ENCODE results near the gene WNT16. TPM values are rescaled to one million over a fixed set of nuclear protein-coding genes. Genes with fewer than 3 reads are reported as not detected.

WNT16 gene
- total RNA-seq, 2 experiments from 2014 or later, result not detected

GRCh38 chr7:121334875-121335648, 6.3 kb downstream of the WNT16 start:
- ATAC-seq (no peak), DNase-seq (no peak)
- no peaks in the 10 kb centered on the region for H3K9me3 Mint-ChIP-seq (ENCODE audit: insufficient read depth)
- CTCF ChIA-PET, result no interaction called here
- no peak overlapping the region for H3K27ac Mint-ChIP-seq
- H3K36me3 Mint-ChIP-seq (ENCODE audit: low read depth), result no peaks in the 10 kb centered on the region
- POLR2A ChIA-PET, result no interaction called here
- H3K4me1 Mint-ChIP-seq (ENCODE audit: low read depth), result peaks cover 5% of the 10 kb centered on the region
- H3K4me3 Mint-ChIP-seq, result no peak overlapping the region
- H3K27me3 Mint-ChIP-seq (ENCODE audit: low read depth), result peaks cover 32% of the 10 kb centered on the region

- no peak for DNase-seq
- ChIA-PET CTCF (interaction anchor here (1.0 kb wide), 2 partner anchors 235 to 658 kb away, joined by 3 read pairs; no protein-coding TSS in a partner anchor), POLR2A (no interaction called here)
- Mint-ChIP-seq H3K27ac (no peak overlapping the region), H3K27me3 (ENCODE audit: low read depth) (peaks cover 23% of the 10 kb centered on the region), H3K36me3 (ENCODE audit: low read depth) (no peaks in the 10 kb centered on the region), H3K4me1 (ENCODE audit: low read depth) (no peaks in the 10 kb centered on the region), H3K9me3 (ENCODE audit: insufficient read depth) (no peaks in the 10 kb centered on the region), H3K4me3 (no peak overlapping the region)
- ATAC-seq, result no peak
Observed at GRCh38 chr7:121336579-121336978, 7.8 kb downstream of the WNT16 start.

- CTCF ChIA-PET, result interaction anchor here (1.0 kb wide), 2 partner anchors 234 to 657 kb away, joined by 3 read pairs; no protein-coding TSS in a partner anchor
Observed at GRCh38 chr7:121337398-121337797, 8.6 kb downstream of the WNT16 start.

GRCh38 chr7:121339082-121339481, 10.3 kb downstream of the WNT16 start:
- peaks cover 6% of the 10 kb centered on the region for H3K36me3 Mint-ChIP-seq (ENCODE audit: low read depth)
- no peaks in the 10 kb centered on the region for H3K4me1 Mint-ChIP-seq (ENCODE audit: low read depth)
- H3K27me3 Mint-ChIP-seq (ENCODE audit: low read depth), result peaks cover 17% of the 10 kb centered on the region
- DNase-seq (no peak), ATAC-seq (no peak)
- ChIA-PET CTCF (no interaction called here), POLR2A (no interaction called here)
- H3K4me3 Mint-ChIP-seq, result no peak overlapping the region
- H3K27ac Mint-ChIP-seq, result no peak overlapping the region
- H3K9me3 Mint-ChIP-seq (ENCODE audit: insufficient read depth), result no peaks in the 10 kb centered on the region

More at GRCh38 chr7:121337398-121337797, 8.6 kb downstream of the WNT16 start:
- no peak overlapping the region for H3K4me3 Mint-ChIP-seq
- H3K27me3 Mint-ChIP-seq (ENCODE audit: low read depth), result peaks cover 18% of the 10 kb centered on the region
- no peaks in the 10 kb centered on the region for H3K4me1 Mint-ChIP-seq (ENCODE audit: low read depth)
- H3K36me3 Mint-ChIP-seq (ENCODE audit: low read depth), result peaks cover 3% of the 10 kb centered on the region
- ATAC-seq (no peak), DNase-seq (no peak)
- no peak overlapping the region for H3K27ac Mint-ChIP-seq
- no peaks in the 10 kb centered on the region for H3K9me3 Mint-ChIP-seq (ENCODE audit: insufficient read depth)
- POLR2A ChIA-PET, result no interaction called here

- H3K4me1 Mint-ChIP-seq (ENCODE audit: low read depth), result no peaks in the 10 kb centered on the region
- no peak overlapping the region for H3K4me3 Mint-ChIP-seq
- no peak overlapping the region for H3K27ac Mint-ChIP-seq
- ATAC-seq, result no peak
- no peaks in the 10 kb centered on the region for H3K9me3 Mint-ChIP-seq (ENCODE audit: insufficient read depth)
- CTCF ChIA-PET, result no interaction called here
- H3K27me3 Mint-ChIP-seq (ENCODE audit: low read depth), result peaks cover 2% of the 10 kb centered on the region
- H3K36me3 Mint-ChIP-seq (ENCODE audit: low read depth), result peaks cover 14% of the 10 kb centered on the region
- DNase-seq, result no peak
- POLR2A ChIA-PET, result no interaction called here
Observed at GRCh38 chr7:121341933-121342332, 13.1 kb downstream of the WNT16 start.

GRCh38 chr7:121342631-121343030, 13.8 kb downstream of the WNT16 start:
- POLR2A ChIA-PET, result no interaction called here
- Mint-ChIP-seq H3K4me1 (ENCODE audit: low read depth) (no peaks in the 10 kb centered on the region), H3K4me3 (no peak overlapping the region), H3K27me3 (ENCODE audit: low read depth) (no peaks in the 10 kb centered on the region), H3K36me3 (ENCODE audit: low read depth) (peaks cover 20% of the 10 kb centered on the region), H3K9me3 (ENCODE audit: insufficient read depth) (no peaks in the 10 kb centered on the region), H3K27ac (no peak overlapping the region)
- DNase-seq, result no peak
- no peak for ATAC-seq
- CTCF ChIA-PET, result no interaction called here

- no peak for DNase-seq
- no peak overlapping the region for H3K4me3 Mint-ChIP-seq
- no peaks in the 10 kb centered on the region for H3K27me3 Mint-ChIP-seq (ENCODE audit: low read depth)
- H3K4me1 Mint-ChIP-seq (ENCODE audit: low read depth), result no peaks in the 10 kb centered on the region
- peaks cover 20% of the 10 kb centered on the region for H3K36me3 Mint-ChIP-seq (ENCODE audit: low read depth)
- ATAC-seq, result no peak
- ChIA-PET POLR2A (no interaction called here), CTCF (no interaction called here)
- no peak overlapping the region for H3K27ac Mint-ChIP-seq
- H3K9me3 Mint-ChIP-seq (ENCODE audit: insufficient read depth), result no peaks in the 10 kb centered on the region
Observed at GRCh38 chr7:121343302-121343701, 14.5 kb downstream of the WNT16 start.

- Mint-ChIP-seq H3K36me3 (ENCODE audit: low read depth) (peaks cover 20% of the 10 kb centered on the region), H3K9me3 (ENCODE audit: insufficient read depth) (no peaks in the 10 kb centered on the region), H3K4me3 (no peak overlapping the region), H3K27ac (no peak overlapping the region), H3K4me1 (ENCODE audit: low read depth) (no peaks in the 10 kb centered on the region), H3K27me3 (ENCODE audit: low read depth) (no peaks in the 10 kb centered on the region)
- ChIA-PET POLR2A (no interaction called here), CTCF (no interaction called here)
- DNase-seq (no peak), ATAC-seq (no peak)
Observed at GRCh38 chr7:121344093-121344492, 15.3 kb downstream of the WNT16 start.

GRCh38 chr7:121344497-121344896, 15.7 kb downstream of the WNT16 start:
- Mint-ChIP-seq H3K27me3 (ENCODE audit: low read depth) (no peaks in the 10 kb centered on the region), H3K27ac (no peak overlapping the region), H3K4me3 (no peak overlapping the region), H3K9me3 (ENCODE audit: insufficient read depth) (no peaks in the 10 kb centered on the region), H3K36me3 (ENCODE audit: low read depth) (peaks cover 20% of the 10 kb centered on the region), H3K4me1 (ENCODE audit: low read depth) (no peaks in the 10 kb centered on the region)
- ATAC-seq, result no peak
- CTCF ChIA-PET, result no interaction called here
- POLR2A ChIA-PET, result no interaction called here
- DNase-seq, result no peak

- Mint-ChIP-seq H3K27ac (no peak overlapping the region), H3K4me1 (ENCODE audit: low read depth) (no peaks in the 10 kb centered on the region), H3K9me3 (ENCODE audit: insufficient read depth) (no peaks in the 10 kb centered on the region), H3K27me3 (ENCODE audit: low read depth) (no peaks in the 10 kb centered on the region), H3K36me3 (ENCODE audit: low read depth) (peaks cover 18% of the 10 kb centered on the region), H3K4me3 (no peak overlapping the region)
- DNase-seq (no peak), ATAC-seq (no peak)
- CTCF ChIA-PET, result interaction anchor here (1.3 to 1.8 kb wide), 5 partner anchors 9 to 197 kb away, joined by 3 to 7 read pairs (median 4); no protein-coding TSS in a partner anchor
- POLR2A ChIA-PET, result no interaction called here
Observed at GRCh38 chr7:121351682-121352081, 22.9 kb downstream of the WNT16 start.

- Mint-ChIP-seq H3K36me3 (ENCODE audit: low read depth) (peaks cover 11% of the 10 kb centered on the region), H3K4me1 (ENCODE audit: low read depth) (no peaks in the 10 kb centered on the region), H3K9me3 (ENCODE audit: insufficient read depth) (no peaks in the 10 kb centered on the region), H3K4me3 (no peak overlapping the region), H3K27me3 (ENCODE audit: low read depth) (no peaks in the 10 kb centered on the region), H3K27ac (no peak overlapping the region)
- ChIA-PET POLR2A (no interaction called here), CTCF (interaction anchor here (1.3 to 1.8 kb wide), 5 partner anchors 14 to 196 kb away, joined by 3 to 7 read pairs (median 5); partner anchors contain the start of gene FAM3C)
- DNase-seq (no peak), ATAC-seq (no peak)
Observed at GRCh38 chr7:121352323-121352722, 23.5 kb downstream of the WNT16 start.

GRCh38 chr7:121355574-121355973, 26.8 kb downstream of the WNT16 start:
- CTCF ChIA-PET, result interaction anchor here (1.0 to 2.2 kb wide), 3 partner anchors 11 to 369 kb away, joined by 3 to 5 read pairs (median 4); no protein-coding TSS in a partner anchor
- no peaks in the 10 kb centered on the region for H3K9me3 Mint-ChIP-seq (ENCODE audit: insufficient read depth)
- H3K4me1 Mint-ChIP-seq (ENCODE audit: low read depth), result peaks cover 7% of the 10 kb centered on the region
- ATAC-seq (no peak), DNase-seq (no peak)
- POLR2A ChIA-PET, result no interaction called here
- H3K27me3 Mint-ChIP-seq (ENCODE audit: low read depth), result no peaks in the 10 kb centered on the region
- H3K4me3 Mint-ChIP-seq, result no peak overlapping the region
- H3K27ac Mint-ChIP-seq, result no peak overlapping the region
- peaks cover 13% of the 10 kb centered on the region for H3K36me3 Mint-ChIP-seq (ENCODE audit: low read depth)

All from activated CD8-positive, alpha-beta T cell treated with anti-CD3 and anti-CD28 coated beads, Interleukin-2, amount 10 ng/mL, durations not matched to agents 7 days and 5 days (primary cell).